HG02840 (cell line): ENCODE data around the gene TRAK1.
"Not testable (repeated sequence)": the region's sequence is repeated elsewhere in the genome, so short reads cannot be mapped to it uniquely, and the experiment has no call there.

ENCODE experiments used
- ATAC-seq: cut with Tn5 transposase; IDR thresholded peaks from one replicate; pipeline ENCODE4 v1.9.1; 2021; ENCODE audit warnings: mild to moderate bottlenecking, moderate library complexity, moderate number of reproducible peaks; ENCODE audit not compliant: unreplicated experiment, low FRiP score

The TRAK1 gene

GRCh38 chr3:42095540-42095939 lies 4.4 kb downstream of the TRAK1 start:
- no peak for ATAC-seq

- no peak for ATAC-seq
Observed at GRCh38 chr3:42096796-42097565, 5.8 kb downstream of the TRAK1 start.

GRCh38 chr3:42097566-42097946 lies 6.4 kb downstream of the TRAK1 start:
- ATAC-seq, result no peak

GRCh38 chr3:42098171-42098570 lies 7.0 kb downstream of the TRAK1 start:
- ATAC-seq, result no peak

- no peak for ATAC-seq
Observed at GRCh38 chr3:42099020-42099765, 8.0 kb downstream of the TRAK1 start.

- no peak for ATAC-seq
Observed at GRCh38 chr3:42101048-42101447, 9.9 kb downstream of the TRAK1 start.

- ATAC-seq, result no peak
Observed at GRCh38 chr3:42101481-42101880, 10.3 kb downstream of the TRAK1 start.

- ATAC-seq, result no peak
Observed at GRCh38 chr3:42102571-42102970, 11.4 kb downstream of the TRAK1 start.

GRCh38 chr3:42103921-42104665 lies 12.9 kb downstream of the TRAK1 start:
- ATAC-seq, result not testable (repeated sequence)

- ATAC-seq, result not testable (repeated sequence)
Observed at GRCh38 chr3:42105994-42106393, 14.8 kb downstream of the TRAK1 start.

- no peak for ATAC-seq
Observed at GRCh38 chr3:42106646-42107045, 15.5 kb downstream of the TRAK1 start.

- no peak for ATAC-seq
Observed at GRCh38 chr3:42110631-42111030, 19.5 kb downstream of the TRAK1 start.

GRCh38 chr3:42114130-42114725 lies 23.1 kb downstream of the TRAK1 start:
- ATAC-seq, result no peak

- no peak for ATAC-seq
Observed at GRCh38 chr3:42115215-42115614, 24.1 kb downstream of the TRAK1 start.

- ATAC-seq, result no peak
Observed at GRCh38 chr3:42115946-42116345, 24.8 kb downstream of the TRAK1 start.

- ATAC-seq, result no peak
Observed at GRCh38 chr3:42116466-42116865, 25.3 kb downstream of the TRAK1 start.

- no peak for ATAC-seq
Observed at GRCh38 chr3:42117175-42118008, 26.2 kb downstream of the TRAK1 start.

- peak; percentile 58 for ATAC-seq
Observed at GRCh38 chr3:42118762-42119361, 27.7 kb downstream of the TRAK1 start.

GRCh38 chr3:42119561-42120355 lies 28.6 kb downstream of the TRAK1 start:
- ATAC-seq, result no peak
